Body of pancreas (tissue), 4 donors: ENCODE measurements around the gene EEF1G. TPM values are rescaled to one million over a fixed set of nuclear protein-coding genes. Genes with fewer than 3 reads are reported as not detected.
"Not testable (repeated sequence)": the region's sequence is repeated elsewhere in the genome, so short reads cannot be mapped to it uniquely, and the experiment has no call there.

Experiments used
- ATAC-seq: fragments of 150-250 bp; one replicate; pipeline ENCODE4 v1.9.1; 2016
- DNase-seq, 4 donors: peaks; one replicate each; pipeline ENCODE4 v3.0.0-alpha.2; 2019
- H3K27ac ChIP-seq, 4 donors: fragments of 200-600 bp; sonication (generic); 1 replicate in 3 of 4; 2 replicates in 1 of 4; pipeline versions ENCODE4 v1.5.1 to v1.6.1; 2016 to 2019; ENCODE audit warnings: mild to moderate bottlenecking in 1 of 4, mixed read lengths in 1 of 4, moderate library complexity in 1 of 4
- H3K27me3 ChIP-seq, 2 donors: fragments of 200-600 bp; sonication (generic); one replicate each; pipeline ENCODE4 v1.6.0; 2016; ENCODE audit warnings: mild to moderate bottlenecking in 1 of 2
- H3K36me3 ChIP-seq, 2 donors: fragments of 200-600 bp; sonication (generic); replicated peaks in 1 of 2; 2 replicates each; pipeline ENCODE4 v1.5.1; 2016; ENCODE audit warnings: low read depth in 2 of 2; ENCODE audit not compliant: insufficient read depth in 1 of 2
- H3K4me1 ChIP-seq: fragments of 200-600 bp; sonication (generic); one replicate; pipeline ENCODE4 v1.6.0; 2016
- H3K4me3 ChIP-seq, 2 donors: fragments of 200-600 bp; sonication (generic); 1 replicate in 1 of 2; 2 replicates in 1 of 2; pipeline ENCODE4 v1.5.1; 2016 to 2019
- H3K9me3 ChIP-seq, 3 donors: fragments of 200-600 bp; sonication (generic); 1 replicate in 2 of 3; 2 replicates in 1 of 3; pipeline ENCODE4 v1.5.1; 2016
- POLR2A ChIP-seq, 3 donors: fragments of 450-650 bp; IDR thresholded peaks; one replicate each; pipeline ENCODE4 v1.6.1; 2016; ENCODE audit warnings: antibody characterized with exemption in 3 of 3, mild to moderate bottlenecking in 2 of 3
- WGBS, 2 donors: methylation state at CpG; one replicate each; pipeline ENCODE4 v1.1.5; 2017; 5-methylcytosine and 5-hydroxymethylcytosine counted together
- intact Hi-C: fragments of 100-400 bp; cut with DNase I; formaldehyde crosslinking; loops from one replicate; pipeline ENCODE4 v1.15.1; 2023
- total RNA-seq, 2 donors: library from RNA; depleted of rRNA; stranded (reverse); fragments of >200 nt; gene quantifications; one replicate each; pipeline ENCODE4 v1.1.0, GENCODE V29; 2016
- TF ChIP-seq, protein P1 (sequence below), 7 experiments: fragments of 450-650 bp in 4 of 7; fragments of 200-600 bp in 3 of 7; sonication (generic) in 3 of 7; IDR thresholded peaks; one replicate each; pipeline ENCODE4 v1.5.1; 2016 to 2019; ENCODE audit warnings: antibody characterized with exemption in 7 of 7

Gene EEF1G
- total RNA-seq, 2 donors from 2014 or later, result 893 to 1,161 TPM

- Histone ChIP-seq H3K36me3 (peaks cover 8 to 10% of the 10 kb centered on the region in 2 donors), H3K4me3 (no peak overlapping the region), H3K9me3 (no peaks in the 10 kb centered on the region), H3K27me3 (no peaks in the 10 kb centered on the region), H3K4me1 (peaks cover 40% of the 10 kb centered on the region), H3K27ac (no peak overlapping the region)
- intact Hi-C loops, result no loop called here
- WGBS, 2 donors, result 62 to 69% methylated on average over 14 to 18 of the region's 18 CpGs
- TF ChIP-seq, protein P1, sequence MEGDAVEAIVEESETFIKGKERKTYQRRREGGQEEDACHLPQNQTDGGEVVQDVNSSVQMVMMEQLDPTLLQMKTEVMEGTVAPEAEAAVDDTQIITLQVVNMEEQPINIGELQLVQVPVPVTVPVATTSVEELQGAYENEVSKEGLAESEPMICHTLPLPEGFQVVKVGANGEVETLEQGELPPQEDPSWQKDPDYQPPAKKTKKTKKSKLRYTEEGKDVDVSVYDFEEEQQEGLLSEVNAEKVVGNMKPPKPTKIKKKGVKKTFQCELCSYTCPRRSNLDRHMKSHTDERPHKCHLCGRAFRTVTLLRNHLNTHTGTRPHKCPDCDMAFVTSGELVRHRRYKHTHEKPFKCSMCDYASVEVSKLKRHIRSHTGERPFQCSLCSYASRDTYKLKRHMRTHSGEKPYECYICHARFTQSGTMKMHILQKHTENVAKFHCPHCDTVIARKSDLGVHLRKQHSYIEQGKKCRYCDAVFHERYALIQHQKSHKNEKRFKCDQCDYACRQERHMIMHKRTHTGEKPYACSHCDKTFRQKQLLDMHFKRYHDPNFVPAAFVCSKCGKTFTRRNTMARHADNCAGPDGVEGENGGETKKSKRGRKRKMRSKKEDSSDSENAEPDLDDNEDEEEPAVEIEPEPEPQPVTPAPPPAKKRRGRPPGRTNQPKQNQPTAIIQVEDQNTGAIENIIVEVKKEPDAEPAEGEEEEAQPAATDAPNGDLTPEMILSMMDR (IDR thresholded peaks at IDR 0.05), result no peak
- no peak for TF ChIP-seq POLR2A (IDR thresholded peaks at IDR 0.05)
- ATAC-seq, result no peak
- DNase-seq, result no peak
Measured at GRCh38 chr11:62588966-62589637, 15.4 kb upstream of the EEF1G start.

DNA sequence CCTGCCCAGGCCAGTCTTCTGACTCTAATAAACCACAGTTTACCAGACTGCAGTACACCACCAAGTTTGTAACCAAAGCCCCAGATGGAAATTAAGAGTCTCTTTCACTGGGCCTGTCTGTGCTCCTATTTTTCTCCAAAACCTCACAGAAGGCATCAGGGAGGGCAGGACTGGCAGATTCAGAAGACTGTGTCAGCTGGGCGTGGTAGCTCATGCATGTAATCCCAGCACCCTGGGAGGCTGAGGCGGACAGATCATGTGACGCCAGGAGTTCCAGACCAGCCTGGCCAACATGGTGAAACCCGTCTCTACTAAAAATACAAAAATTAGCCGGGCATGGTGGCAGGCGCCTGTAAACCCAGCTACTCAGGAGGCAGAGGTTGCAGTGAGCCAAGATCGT, 11.7 kb upstream of the EEF1G start:
- DNase-seq, H3K27me3 ChIP-seq, H3K27ac ChIP-seq, intact Hi-C loops, H3K4me3 ChIP-seq, H3K9me3 ChIP-seq, ATAC-seq: not testable (repeated sequence)
- WGBS, 2 donors, result 98% methylated on average over 7 of the region's 7 CpGs
- Histone ChIP-seq H3K4me1 (peaks cover 21% of the 10 kb centered on the region), H3K36me3 (peaks cover 8 to 14% of the 10 kb centered on the region in 2 donors)

DNA sequence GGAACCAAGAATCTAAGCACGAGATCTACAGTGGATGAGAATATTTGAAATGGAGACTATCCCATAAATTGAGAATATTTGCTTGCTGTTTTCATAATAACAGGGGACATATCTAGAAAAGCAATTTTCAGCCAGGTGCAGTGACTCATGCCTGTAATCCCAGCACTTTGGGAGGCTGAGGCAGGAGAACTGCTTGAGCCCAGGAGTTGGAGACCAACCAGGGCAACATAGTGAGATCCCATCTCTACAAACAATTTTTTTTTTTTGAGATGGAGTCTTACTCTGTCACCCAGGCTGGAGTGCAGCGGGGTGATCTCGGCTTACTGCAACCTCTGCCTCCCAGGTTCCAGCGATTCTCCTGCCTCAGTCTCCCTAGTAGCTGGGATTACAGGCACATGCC, 8.0 kb upstream of the EEF1G start:
- peaks cover 0 to 14% of the 10 kb centered on the region in 2 donors for H3K36me3 ChIP-seq
- H3K9me3 ChIP-seq, intact Hi-C loops: not testable (repeated sequence)

DNA sequence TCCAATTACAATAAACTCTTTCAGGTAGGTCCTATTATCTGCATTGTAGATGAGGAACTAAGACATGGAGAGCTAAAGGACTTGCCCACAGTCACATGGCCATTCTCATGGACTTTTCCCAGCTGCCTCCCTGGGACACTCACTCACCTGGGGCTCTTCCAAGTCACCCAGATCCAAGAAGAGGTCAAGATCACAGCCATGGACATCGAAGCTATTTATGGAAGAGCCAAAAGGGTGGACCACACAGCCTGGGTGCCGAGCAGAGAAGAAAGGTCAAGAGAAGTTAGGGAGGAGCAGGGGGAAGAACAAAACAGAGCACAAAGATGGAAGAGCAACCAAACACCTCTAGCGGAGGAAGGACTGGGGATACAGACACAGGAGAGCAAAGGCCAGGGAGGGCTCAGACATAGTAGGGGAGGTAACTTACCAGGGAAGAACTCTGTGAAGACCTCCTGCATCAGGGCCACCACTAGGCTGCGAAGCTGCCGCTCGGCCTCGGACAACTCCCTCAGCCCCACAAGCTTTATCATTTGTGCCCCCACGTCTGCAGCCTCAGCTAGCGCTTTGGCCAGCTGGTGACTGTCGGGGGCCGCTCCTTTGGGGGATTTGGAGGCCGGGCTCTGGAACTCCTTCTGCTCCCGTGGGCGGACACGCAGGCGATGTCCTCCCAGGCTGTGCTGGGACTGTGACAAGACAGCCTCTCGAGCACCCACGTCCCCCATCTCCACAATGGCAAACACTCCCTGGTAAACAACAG, 7.4 kb upstream of the EEF1G start:
- 83 to 92% methylated on average over 13 to 18 of the region's 18 CpGs for WGBS, 2 donors
- H3K27me3 ChIP-seq, result no peaks in the 10 kb centered on the region
- peaks cover 6% of the 10 kb centered on the region for H3K4me1 ChIP-seq
- intact Hi-C loops, result no loop called here
- TF ChIP-seq, protein P1 (IDR thresholded peaks at IDR 0.05), result no peak
- TF ChIP-seq POLR2A (IDR thresholded peaks at IDR 0.05), result no peak
- ATAC-seq (no peak), DNase-seq (no peak)
- H3K27ac ChIP-seq, result no peak overlapping the region
- H3K36me3 ChIP-seq, result peaks cover 0 to 10% of the 10 kb centered on the region in 2 donors
- no peak overlapping the region for H3K4me3 ChIP-seq
- H3K9me3 ChIP-seq, result no peaks in the 10 kb centered on the region

More for the DNA sequence above, 8.0 kb upstream of the EEF1G start:
- ATAC-seq, H3K4me1 ChIP-seq, H3K27ac ChIP-seq, H3K4me3 ChIP-seq, DNase-seq, H3K27me3 ChIP-seq: not testable (repeated sequence)
- 91 to 93% methylated on average over 4 of the region's 4 CpGs for WGBS, 2 donors

DNA sequence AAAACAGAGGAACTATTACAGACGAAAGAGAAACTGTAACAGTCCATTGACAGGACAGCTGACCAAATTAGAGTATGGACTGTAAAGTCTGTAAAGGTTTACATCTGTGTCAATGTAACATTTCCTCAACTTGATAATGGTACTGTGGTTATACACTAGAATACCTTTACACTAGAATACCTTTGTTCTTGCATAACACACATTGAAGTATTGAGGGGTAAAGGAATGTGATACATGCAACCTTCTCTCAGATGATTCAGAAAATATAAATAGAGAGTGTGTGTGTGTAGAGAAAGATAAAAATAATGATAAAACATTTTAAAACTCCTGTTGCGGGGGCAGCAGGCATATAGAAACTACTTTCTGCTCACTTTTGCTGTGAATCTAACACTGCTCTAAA, 5.6 kb upstream of the EEF1G start:
- DNase-seq (no peak), ATAC-seq (no peak)
- intact Hi-C loops, result no loop called here
- Histone ChIP-seq H3K27me3 (no peaks in the 10 kb centered on the region), H3K4me1 (peaks cover 24% of the 10 kb centered on the region), H3K9me3 (no peaks in the 10 kb centered on the region), H3K36me3 (peaks cover 0 to 10% of the 10 kb centered on the region in 2 donors), H3K27ac (no peak overlapping the region), H3K4me3 (no peak overlapping the region)
- TF ChIP-seq, protein P1 (IDR thresholded peaks at IDR 0.05), result no peak
- TF ChIP-seq POLR2A (IDR thresholded peaks at IDR 0.05), result no peak
- WGBS, 2 donors, result 81 to 96% methylated on average over 2 of the region's 2 CpGs
